ENCODE measurements around the gene SLC5A1. TPM values are rescaled to one million over a fixed set of nuclear protein-coding genes. Genes with fewer than 3 reads are reported as not detected.
"Not testable (repeated sequence)": the region's sequence is repeated elsewhere in the genome, so short reads cannot be mapped to it uniquely, and the experiment has no call there.

The SLC5A1 gene
- polyA plus RNA-seq, 1 donor from 2014 or later = not detected

GRCh38 chr22:32097881-32098499 is 54.9 kb downstream of the SLC5A1 start:
- no peak overlapping the region for H3K27ac Mint-ChIP-seq
- no peaks in the 10 kb centered on the region for H3K27me3 Mint-ChIP-seq
- no peak overlapping the region for H3K4me3 Mint-ChIP-seq
- peaks cover 5% of the 10 kb centered on the region for H3K36me3 Mint-ChIP-seq
- H3K9me3 Mint-ChIP-seq = no peaks in the 10 kb centered on the region
- peaks cover 6 to 11% (median 7%) of the 10 kb centered on the region in 3 donors for H3K4me1 Mint-ChIP-seq

DNA sequence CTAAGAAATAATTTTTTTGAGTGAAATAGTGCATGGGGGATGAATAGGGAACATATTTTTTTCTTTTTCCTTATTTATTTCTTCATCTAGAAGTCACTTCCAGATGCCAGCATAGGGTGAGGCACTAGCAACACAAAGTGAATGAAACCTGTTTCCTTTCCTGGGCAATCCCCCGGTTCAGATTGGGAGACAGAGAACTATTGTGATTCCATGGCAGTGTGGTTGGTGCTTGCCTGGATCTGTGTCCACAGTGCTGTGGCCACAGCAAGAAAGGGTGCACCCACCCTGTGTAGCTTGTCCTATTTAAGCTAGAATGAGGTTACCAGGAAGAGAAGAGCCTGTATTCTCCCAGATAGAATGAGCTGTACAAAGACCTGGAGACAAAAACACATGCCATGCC is 57.6 kb downstream of the SLC5A1 start:
- H3K27ac Mint-ChIP-seq = no peak overlapping the region
- H3K4me3 Mint-ChIP-seq = no peak overlapping the region
- H3K9me3 Mint-ChIP-seq = no peaks in the 10 kb centered on the region
- no peaks in the 10 kb centered on the region for H3K36me3 Mint-ChIP-seq
- no peaks in the 10 kb centered on the region for H3K4me1 Mint-ChIP-seq
- no peaks in the 10 kb centered on the region for H3K27me3 Mint-ChIP-seq

DNA sequence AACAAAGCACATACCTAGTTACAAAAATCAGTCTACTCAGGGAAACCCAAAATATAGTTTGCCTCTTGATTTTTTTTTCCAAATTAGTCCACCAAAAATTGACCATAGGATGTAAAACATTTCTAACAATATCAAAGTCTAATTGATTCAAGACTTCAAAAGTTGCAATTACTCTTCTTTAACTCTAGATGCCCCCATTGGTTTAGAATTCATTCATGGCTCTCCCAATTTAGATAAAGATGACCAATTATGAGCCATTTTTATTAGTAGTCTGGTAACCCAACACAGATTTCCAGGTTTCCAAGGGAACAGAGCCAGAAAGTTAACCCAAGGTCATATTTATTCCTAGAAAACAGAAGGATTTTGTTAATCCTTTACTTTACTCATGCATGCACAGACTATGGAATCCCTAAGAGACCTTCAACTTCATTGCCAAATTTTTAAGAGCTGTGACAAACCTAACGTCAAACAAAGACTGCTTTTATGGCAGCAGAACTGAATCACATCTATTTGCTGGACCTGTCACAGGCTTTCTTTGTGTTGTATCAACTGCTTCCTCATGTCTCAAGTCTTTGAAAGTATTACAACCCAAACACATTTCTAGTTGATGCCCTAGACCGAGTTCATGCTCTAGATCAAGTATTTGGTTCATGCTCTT is 60.7 kb downstream of the SLC5A1 start:
- peaks cover 11% of the 10 kb centered on the region for H3K27me3 Mint-ChIP-seq
- H3K36me3 Mint-ChIP-seq = no peaks in the 10 kb centered on the region
- H3K4me3 Mint-ChIP-seq = no peak overlapping the region
- no peak overlapping the region for H3K27ac Mint-ChIP-seq
- no peaks in the 10 kb centered on the region for H3K4me1 Mint-ChIP-seq
- H3K9me3 Mint-ChIP-seq = no peaks in the 10 kb centered on the region

GRCh38 chr22:32106930-32107329 is 63.9 kb downstream of the SLC5A1 start:
- Mint-ChIP-seq H3K4me1 (peaks cover 0 to 1% (median 0%) of the 10 kb centered on the region in 3 donors), H3K27me3 (peaks cover 23% of the 10 kb centered on the region), H3K9me3 (no peaks in the 10 kb centered on the region), H3K4me3 (no peak overlapping the region), H3K36me3 (no peaks in the 10 kb centered on the region), H3K27ac (no peak overlapping the region)

GRCh38 chr22:32112380-32112779 is 69.3 kb downstream of the SLC5A1 start:
- H3K27me3 Mint-ChIP-seq = peaks cover 18% of the 10 kb centered on the region
- no peak overlapping the region for H3K4me3 Mint-ChIP-seq
- H3K36me3 Mint-ChIP-seq = no peaks in the 10 kb centered on the region
- no peak overlapping the region for H3K27ac Mint-ChIP-seq
- peaks cover 0 to 1% (median 0%) of the 10 kb centered on the region in 3 donors for H3K4me1 Mint-ChIP-seq
- no peaks in the 10 kb centered on the region for H3K9me3 Mint-ChIP-seq

DNA sequence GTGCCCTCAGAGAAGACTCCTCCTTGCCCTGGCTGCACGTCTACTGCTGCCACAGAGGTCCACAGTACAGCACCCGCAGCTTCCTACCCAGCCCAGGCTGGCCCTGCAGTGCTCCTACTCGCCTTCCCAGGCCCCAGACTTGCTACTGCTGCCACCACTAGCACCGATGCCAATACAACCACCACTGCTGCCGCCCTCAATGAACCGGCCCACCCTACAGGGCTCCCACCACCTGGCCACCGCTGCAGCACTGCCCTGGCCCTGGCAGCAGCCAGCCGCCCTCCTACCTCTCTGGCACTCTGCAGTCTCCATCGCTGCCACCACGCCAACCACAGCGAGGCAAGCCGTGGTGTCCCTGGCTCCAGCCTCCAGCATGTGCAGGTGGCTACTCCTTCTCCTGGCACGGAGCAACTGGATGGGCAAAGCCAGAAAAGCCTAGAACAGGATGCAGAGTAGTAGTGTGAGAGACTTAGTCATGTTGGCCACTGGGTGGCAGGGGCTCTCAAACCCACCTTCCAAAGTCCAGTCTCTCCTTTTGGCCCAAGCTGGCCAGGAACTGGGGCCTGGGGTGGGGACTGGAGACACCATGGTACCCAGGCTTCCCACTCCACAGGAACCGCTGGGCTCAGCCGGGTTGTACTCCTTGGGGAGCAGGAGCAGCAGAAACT is 76.6 kb downstream of the SLC5A1 start:
- H3K36me3 Mint-ChIP-seq = no peaks in the 10 kb centered on the region
- H3K4me1 Mint-ChIP-seq = peaks cover 4 to 10% (median 5%) of the 10 kb centered on the region in 3 donors
- H3K27me3 Mint-ChIP-seq = no peaks in the 10 kb centered on the region
- no peak overlapping the region for H3K27ac Mint-ChIP-seq
- peak overlapping the region in 2 of 4 donors; percentile 25 to 47 for H3K4me3 Mint-ChIP-seq
- H3K9me3 Mint-ChIP-seq = no peaks in the 10 kb centered on the region

DNA sequence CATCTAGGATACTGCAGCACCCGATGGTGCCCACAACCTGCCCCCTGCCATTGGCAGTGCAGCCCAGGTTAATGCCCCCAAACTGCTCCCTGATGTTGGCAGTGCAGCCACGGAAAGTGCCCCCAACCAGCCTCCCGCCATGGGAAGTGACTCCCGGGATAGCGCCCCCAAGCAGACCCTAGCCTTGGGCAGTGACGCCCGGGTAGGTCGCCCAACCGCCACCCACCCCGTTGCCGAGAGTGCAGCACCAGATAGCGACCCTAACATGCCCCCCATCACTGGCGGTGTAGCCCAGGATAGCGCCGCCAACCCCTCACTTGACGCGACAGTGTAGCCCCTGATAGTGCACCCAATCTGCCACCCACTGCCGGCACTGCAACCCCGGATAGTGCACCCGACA is 77.5 kb downstream of the SLC5A1 start:
- no peaks in the 10 kb centered on the region for H3K9me3 Mint-ChIP-seq
- H3K4me1 Mint-ChIP-seq = peaks cover 12 to 18% (median 13%) of the 10 kb centered on the region in 3 donors
- no peaks in the 10 kb centered on the region for H3K27me3 Mint-ChIP-seq
- H3K4me3 Mint-ChIP-seq = no peak overlapping the region
- no peak overlapping the region for H3K27ac Mint-ChIP-seq
- no peaks in the 10 kb centered on the region for H3K36me3 Mint-ChIP-seq

GRCh38 chr22:32122899-32123298 is 79.8 kb downstream of the SLC5A1 start:
- H3K27ac Mint-ChIP-seq = no peak overlapping the region
- no peaks in the 10 kb centered on the region for H3K36me3 Mint-ChIP-seq
- no peaks in the 10 kb centered on the region for H3K27me3 Mint-ChIP-seq
- peaks cover 13 to 18% (median 15%) of the 10 kb centered on the region in 3 donors for H3K4me1 Mint-ChIP-seq
- H3K4me3 Mint-ChIP-seq = no peak overlapping the region
- H3K9me3 Mint-ChIP-seq = no peaks in the 10 kb centered on the region

- H3K27ac Mint-ChIP-seq = peak overlapping the region in 1 of 3 donors; percentile 0
- no peak overlapping the region for H3K4me3 Mint-ChIP-seq
- no peaks in the 10 kb centered on the region for H3K36me3 Mint-ChIP-seq
- no peaks in the 10 kb centered on the region for H3K27me3 Mint-ChIP-seq
- no peaks in the 10 kb centered on the region for H3K9me3 Mint-ChIP-seq
- peaks cover 13 to 18% (median 15%) of the 10 kb centered on the region in 3 donors for H3K4me1 Mint-ChIP-seq
Observed at GRCh38 chr22:32123657-32124056, 80.6 kb downstream of the SLC5A1 start.

DNA sequence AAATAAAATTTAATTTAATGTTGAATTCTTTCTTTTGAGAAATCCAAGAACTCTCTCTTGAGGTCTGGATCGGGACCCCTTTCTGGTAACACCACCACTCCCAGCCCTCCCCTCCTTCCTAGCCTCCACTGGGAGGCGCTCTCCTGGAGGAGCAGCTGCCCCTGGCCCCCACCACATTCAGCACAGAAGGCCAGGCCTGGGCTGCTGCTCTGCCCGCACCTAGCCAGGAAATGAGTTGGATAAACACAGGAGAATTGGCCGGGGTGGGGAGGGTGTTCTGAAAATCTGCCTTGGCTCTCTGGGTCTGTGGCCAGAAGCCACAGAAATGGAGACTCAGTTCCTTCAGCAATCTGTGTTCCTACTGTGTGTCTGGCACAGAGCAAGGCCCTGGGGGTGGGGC is 84.8 kb downstream of the SLC5A1 start:
- no peaks in the 10 kb centered on the region for H3K9me3 Mint-ChIP-seq
- peaks cover 7% of the 10 kb centered on the region for H3K27me3 Mint-ChIP-seq
- no peak overlapping the region for H3K4me3 Mint-ChIP-seq
- no peak overlapping the region for H3K27ac Mint-ChIP-seq
- peaks cover 13 to 18% (median 16%) of the 10 kb centered on the region in 3 donors for H3K4me1 Mint-ChIP-seq
- no peaks in the 10 kb centered on the region for H3K36me3 Mint-ChIP-seq

- no peak overlapping the region for H3K27ac Mint-ChIP-seq
- H3K9me3 Mint-ChIP-seq = no peaks in the 10 kb centered on the region
- peaks cover 8% of the 10 kb centered on the region for H3K27me3 Mint-ChIP-seq
- no peak overlapping the region for H3K4me3 Mint-ChIP-seq
- no peaks in the 10 kb centered on the region for H3K36me3 Mint-ChIP-seq
- H3K4me1 Mint-ChIP-seq = peaks cover 2 to 4% (median 2%) of the 10 kb centered on the region in 3 donors
Observed at GRCh38 chr22:32130464-32130863, 87.4 kb downstream of the SLC5A1 start.

GRCh38 chr22:32132126-32132525 is 89.1 kb downstream of the SLC5A1 start:
- H3K27ac Mint-ChIP-seq = peak overlapping the region in 1 of 3 donors; percentile 82
- H3K36me3 Mint-ChIP-seq = no peaks in the 10 kb centered on the region
- H3K4me3 Mint-ChIP-seq = peak overlapping the region in 1 of 4 donors; percentile 7
- H3K9me3 Mint-ChIP-seq = no peaks in the 10 kb centered on the region
- H3K27me3 Mint-ChIP-seq = peaks cover 8% of the 10 kb centered on the region
- H3K4me1 Mint-ChIP-seq = peaks cover 0 to 1% (median 0%) of the 10 kb centered on the region in 3 donors

DNA sequence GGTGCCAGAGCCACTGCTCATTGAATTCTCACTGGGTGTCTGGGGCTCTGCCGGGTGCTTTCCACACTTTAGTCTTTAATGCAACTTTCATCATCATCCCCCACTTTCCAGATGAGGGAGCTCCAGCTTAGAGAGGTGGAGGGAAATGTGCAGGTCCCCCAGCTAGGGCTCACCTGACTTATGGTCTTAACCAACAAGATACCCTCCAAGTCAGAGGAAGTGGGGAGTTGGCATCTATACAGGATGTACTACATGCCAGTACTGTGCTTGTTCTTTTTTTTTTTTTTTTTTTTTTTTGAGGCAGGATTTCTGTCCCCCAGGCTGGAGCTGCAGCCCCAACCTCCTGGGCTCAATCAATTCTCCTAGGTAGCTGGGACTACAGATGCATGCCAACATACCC is 89.7 kb downstream of the SLC5A1 start:
- no peak overlapping the region for H3K27ac Mint-ChIP-seq
- no peaks in the 10 kb centered on the region for H3K36me3 Mint-ChIP-seq
- H3K9me3 Mint-ChIP-seq = no peaks in the 10 kb centered on the region
- peaks cover 8% of the 10 kb centered on the region for H3K27me3 Mint-ChIP-seq
- H3K4me3 Mint-ChIP-seq = no peak overlapping the region
- H3K4me1 Mint-ChIP-seq = peaks cover 2 to 6% (median 4%) of the 10 kb centered on the region in 3 donors

- not testable (repeated sequence) for H3K27me3 Mint-ChIP-seq, H3K9me3 Mint-ChIP-seq, H3K36me3 Mint-ChIP-seq, H3K27ac Mint-ChIP-seq, H3K4me3 Mint-ChIP-seq
- peaks cover 7 to 12% (median 8%) of the 10 kb centered on the region in 3 donors for H3K4me1 Mint-ChIP-seq
Observed at GRCh38 chr22:32134796-32135195, 91.7 kb downstream of the SLC5A1 start.

GRCh38 chr22:32135958-32136357 is 92.9 kb downstream of the SLC5A1 start:
- not testable (repeated sequence) for H3K9me3 Mint-ChIP-seq, H3K27ac Mint-ChIP-seq, H3K27me3 Mint-ChIP-seq, H3K36me3 Mint-ChIP-seq
- H3K4me3 Mint-ChIP-seq = peak overlapping the region in 1 of 4 donors; percentile 8
- H3K4me1 Mint-ChIP-seq = peaks cover 7 to 12% (median 8%) of the 10 kb centered on the region in 3 donors

All from IgD-negative memory B cell (primary cell).